GM19240 (cell line): Measurements from ENCODE around the gene CCDC57.

ENCODE experiments used
- DNase-seq: peaks from one replicate; pipeline ENCODE4 v3.0.0; 2011; ENCODE audit warnings: low spot score; ENCODE audit not compliant: insufficient read length

CCDC57 gene

DNA sequence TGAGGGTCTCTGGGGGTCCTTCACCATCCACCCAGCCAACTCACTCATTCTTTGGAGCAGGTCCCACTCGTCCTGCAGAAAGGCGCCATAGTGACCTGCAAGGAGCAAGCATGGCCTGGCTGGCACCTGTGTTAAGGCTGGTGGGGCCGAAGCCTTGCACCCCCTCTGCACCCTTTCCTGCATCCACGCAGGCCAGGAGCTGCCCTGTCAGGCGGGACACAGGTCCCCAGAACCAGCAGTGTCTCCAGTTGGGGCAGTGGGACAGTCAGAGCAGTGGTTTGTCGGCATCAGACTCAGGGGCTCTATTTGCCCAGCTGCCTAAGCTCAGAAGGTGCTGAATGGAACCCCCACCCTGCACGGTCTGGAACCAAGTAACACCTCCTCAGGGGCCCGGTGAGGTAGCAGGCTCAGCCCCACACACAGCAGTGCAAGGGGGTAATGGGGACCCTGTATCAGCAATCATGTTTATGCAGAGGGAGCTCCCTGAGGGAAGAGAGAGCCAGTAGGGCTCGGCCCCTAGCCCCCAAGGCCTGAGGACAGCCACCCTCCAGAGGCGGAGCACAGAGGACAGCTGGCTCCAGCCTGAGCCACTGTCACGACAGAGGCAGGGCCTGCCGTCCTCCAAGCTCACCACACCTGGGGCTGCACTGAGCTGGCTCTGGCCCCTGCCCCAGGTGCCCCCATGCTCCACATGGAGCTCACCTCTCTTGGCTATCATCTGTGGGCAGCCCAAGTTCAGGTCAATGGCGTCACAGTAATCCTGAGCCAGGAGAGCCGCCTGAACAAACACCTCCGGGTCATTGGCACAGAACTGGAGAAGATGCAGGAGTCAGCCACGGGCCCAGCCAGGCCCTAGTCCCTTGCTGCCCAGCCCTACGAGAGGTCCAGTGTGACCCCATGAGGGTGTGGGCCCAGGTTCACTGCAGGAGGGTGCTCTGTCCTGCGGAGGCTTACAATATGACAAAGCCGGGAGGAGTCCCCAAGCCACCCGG, 148.9 kb downstream of the CCDC57 start:
- DNase-seq: no peak

DNA sequence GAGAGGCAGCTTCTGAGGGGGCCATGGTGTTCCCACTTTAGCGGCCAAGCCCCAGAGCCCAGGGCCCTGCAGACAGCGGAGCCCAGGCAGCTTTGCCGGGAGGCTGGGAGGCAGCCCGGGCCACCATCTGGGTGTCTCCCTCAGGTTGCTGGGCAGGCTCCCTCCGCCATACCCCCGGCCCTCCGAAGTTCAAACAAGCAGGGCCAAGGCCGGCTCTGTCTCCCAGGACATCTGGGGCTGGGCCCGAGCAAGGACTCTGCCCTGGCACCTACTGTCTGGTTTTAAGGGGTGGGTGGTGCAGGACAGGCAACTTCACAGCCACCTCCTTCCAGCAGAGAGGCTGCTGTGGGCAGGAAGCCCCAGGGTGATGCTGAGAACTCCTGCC, 149.7 kb downstream of the CCDC57 start:
- DNase-seq: no peak

DNA sequence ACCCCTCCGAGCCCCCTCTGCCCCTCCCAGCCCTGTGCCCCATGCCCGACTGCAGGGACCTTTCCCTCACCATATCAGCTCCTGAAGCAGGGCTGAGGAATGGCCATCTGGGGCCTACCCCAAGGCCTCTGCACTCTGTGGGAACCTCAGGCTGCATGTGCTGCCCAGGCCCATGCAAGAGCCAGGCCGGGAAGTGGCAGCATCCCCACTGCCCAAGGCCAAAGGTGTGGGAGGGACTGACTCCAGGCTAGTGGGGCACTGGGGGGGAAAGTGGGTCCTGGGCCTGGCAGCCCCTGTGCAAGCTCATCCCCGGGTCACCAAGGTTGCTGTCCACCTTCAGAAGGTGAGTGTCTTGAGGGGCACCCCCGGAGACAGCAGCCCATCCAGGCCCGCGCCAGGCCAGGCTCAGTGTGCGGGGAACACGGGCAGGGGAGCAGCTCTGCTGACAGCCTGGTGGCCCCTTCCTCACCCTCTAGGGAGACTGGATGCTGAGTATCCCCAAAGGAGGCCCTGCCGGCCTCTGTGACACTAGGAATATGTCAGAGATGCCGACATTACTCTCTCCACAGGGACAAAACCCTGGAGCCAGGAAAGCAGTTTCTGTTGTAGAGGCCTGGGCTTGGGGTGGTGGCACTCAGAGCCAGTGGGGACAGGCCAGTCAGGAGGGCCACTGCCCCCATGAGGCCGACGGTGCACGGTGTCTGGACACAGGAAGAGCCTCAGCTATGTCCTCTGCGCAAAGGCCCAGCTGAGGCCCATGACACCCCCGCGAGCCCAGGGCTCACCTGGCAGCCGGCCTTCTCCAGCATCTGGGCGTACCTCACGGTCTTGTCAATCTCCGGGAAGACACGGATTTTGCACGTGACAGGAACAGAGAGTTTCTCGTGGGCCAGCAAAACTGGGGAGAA, 150.3 kb downstream of the CCDC57 start:
- no peak for DNase-seq

DNA sequence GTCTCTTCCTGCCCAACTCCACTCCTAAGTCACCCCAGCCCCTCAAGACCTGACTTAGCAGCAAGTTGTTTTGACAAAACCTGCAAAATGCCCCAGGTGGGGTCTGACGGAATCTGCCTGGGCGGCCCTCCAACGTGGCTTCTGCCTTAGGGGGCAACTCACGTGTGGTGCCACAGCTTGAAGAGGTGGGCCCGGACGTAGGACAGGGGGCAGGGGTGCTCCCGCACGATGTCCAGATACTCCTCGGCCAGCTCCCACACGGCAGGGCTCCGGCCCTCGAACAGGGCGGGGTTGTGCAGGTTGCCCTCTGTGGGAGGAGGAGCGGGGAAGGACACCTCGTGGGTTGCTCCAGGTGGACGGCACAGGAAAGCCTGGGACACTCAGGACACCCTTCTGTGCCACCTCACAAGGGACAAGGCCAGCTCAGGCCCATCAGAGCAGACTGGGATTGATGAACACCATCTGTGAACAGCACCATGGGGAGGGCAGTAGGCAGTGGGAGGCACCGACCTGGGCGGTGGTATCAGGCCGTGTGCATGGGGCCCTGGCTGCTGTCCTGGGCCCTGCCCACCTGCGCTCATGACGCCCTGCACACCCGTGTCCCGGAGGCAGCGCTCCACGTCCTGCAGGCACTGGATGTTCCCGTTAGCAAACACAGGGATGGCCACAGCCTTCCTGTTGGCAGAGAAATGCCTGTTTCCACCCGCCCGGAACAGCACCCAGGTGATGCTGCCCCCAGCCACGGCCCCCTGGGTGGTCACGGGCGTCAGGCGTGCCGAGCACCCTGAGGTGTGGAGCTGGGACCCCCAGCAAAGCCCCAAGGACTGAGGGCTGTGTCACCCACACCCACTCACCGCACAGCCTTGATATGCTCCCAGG, 151.4 kb downstream of the CCDC57 start:
- no peak for DNase-seq

GRCh38 chr17:82060614-82061013, 152.0 kb downstream of the CCDC57 start:
- DNase-seq: no peak

GRCh38 chr17:82060001-82060380, 152.7 kb downstream of the CCDC57 start:
- no peak for DNase-seq

DNA sequence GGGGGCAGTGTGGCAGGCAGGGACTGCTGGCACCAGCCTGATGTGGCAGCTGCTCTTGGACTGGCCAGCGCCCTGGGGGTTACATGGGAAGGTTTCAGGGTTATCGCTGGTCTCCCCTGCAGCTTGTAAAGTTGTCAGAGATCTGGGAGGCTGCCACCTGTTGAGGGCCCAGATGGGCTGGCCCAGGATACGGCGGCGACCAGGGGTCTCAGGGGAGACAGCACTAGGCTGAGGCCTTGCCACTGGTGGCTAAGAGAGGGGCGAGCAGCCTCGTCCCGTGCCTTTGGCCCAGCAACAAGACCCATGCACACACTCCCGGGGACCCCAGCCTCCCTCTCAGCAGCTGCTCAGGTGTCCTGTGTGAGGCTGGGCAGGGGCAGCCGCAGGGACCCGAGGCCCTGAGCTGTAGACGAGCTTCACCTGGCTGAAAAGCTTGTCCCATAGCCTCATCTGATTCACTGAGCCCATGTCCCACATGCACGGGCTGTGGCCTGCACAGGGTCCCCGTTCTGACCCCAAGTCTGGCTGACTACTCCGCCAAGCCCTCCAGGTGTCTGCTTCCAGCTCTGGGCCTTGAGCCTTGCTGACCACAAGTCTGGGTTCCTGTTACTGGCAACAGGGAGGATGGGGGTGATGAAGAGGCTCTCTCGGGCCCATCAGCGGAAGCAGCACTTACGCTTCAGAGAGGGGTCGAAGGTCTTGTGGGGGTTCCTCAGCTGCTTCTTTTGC, 153.2 kb downstream of the CCDC57 start:
- DNase-seq: no peak

GRCh38 chr17:82058855-82059249, 153.8 kb downstream of the CCDC57 start:
- no peak for DNase-seq

GRCh38 chr17:82058230-82058854, 154.3 kb downstream of the CCDC57 start:
- no peak for DNase-seq

DNA sequence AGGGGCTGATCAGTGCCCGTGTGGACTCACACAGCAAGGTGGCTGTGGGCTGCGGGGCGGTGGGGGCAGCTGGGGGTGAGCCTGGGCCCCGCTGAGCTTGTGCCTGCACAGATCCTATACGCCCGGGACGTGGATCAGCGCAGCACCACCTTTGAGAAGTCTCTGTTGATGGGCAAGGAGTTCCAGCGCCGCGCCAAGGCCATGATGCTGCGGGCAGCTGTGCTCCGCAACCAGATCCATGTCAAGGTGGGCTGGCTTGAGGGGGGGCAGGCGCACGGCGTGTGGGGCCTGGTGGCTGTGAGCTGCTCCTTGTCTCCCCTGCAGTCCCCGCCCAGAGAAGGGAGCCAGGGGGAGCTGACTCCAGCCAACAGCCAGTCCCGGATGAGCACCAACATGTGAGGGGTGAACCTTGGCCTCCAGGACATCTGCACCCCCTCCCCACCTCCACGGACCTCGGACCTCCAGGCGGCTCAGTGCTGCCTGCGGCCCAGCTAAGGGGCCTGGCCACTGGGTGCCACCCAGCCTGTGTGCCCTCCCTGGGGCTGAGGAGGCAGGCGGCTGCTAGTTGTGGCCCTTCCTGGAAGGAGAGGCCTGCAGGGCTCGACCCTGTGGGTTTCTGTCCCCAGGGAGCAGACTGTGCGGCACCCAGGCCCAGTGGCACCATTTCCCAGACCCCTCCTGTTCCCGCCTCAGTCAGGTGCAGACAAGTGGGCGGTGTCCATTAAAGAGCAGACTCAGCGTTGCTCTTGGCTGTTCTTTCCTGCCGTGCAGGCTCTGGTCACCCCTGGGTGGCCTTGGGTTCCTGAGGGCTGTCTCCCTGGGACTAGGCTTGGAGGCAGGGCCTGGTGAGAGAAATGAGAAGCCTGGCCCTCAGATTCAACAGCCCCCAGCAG, 155.7 kb downstream of the CCDC57 start:
- DNase-seq: no peak

GRCh38 chr17:82055965-82056728, 156.5 kb downstream of the CCDC57 start:
- DNase-seq: no peak

DNA sequence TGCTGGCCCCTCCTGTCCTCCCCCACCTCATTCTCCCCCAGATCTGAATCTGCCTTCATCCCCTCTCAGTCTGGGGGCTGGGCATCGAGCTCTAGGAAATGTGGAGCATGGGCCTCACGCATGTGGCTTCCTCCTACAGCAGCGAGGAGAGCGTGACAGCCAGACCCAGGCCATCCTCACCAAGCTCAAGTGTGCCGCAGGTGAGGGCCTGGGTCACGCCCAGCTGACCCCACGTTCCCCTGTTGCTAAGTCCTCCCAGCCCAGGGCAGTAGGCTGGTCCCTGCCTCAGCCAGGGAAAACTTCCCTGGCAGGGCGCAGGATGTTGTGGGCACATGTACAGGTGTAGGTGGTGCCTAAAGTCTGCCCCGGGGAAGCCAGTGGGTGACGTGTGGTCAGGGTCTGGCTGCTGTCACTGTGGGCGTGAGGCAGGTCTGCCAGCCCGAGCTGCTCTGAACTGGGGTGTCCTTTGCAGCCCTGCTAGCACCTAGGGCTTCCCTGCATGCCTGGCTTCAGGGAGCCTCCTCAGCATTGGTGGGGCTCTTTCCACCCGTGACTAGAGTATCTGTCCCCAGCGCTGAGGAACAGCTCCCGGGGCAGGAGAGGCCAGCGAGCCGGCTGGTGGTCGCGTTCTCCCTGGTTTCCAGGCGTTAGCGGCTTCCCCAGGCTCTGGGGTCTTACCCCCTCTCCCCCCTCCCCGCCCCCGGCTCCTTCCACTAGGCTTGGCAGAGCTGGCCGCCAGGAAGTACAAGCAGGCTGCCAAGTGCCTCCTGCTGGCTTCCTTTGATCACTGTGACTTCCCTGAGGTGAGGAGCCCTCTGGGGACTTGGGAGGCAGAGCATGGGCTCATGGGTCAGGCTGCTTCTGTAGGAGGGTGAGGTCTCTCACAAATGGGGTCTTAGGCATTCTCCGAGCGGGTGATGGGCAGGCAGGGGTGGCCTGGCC, 157.3 kb downstream of the CCDC57 start:
- no peak for DNase-seq

GRCh38 chr17:82054351-82055022, 158.2 kb downstream of the CCDC57 start:
- no peak for DNase-seq

DNA sequence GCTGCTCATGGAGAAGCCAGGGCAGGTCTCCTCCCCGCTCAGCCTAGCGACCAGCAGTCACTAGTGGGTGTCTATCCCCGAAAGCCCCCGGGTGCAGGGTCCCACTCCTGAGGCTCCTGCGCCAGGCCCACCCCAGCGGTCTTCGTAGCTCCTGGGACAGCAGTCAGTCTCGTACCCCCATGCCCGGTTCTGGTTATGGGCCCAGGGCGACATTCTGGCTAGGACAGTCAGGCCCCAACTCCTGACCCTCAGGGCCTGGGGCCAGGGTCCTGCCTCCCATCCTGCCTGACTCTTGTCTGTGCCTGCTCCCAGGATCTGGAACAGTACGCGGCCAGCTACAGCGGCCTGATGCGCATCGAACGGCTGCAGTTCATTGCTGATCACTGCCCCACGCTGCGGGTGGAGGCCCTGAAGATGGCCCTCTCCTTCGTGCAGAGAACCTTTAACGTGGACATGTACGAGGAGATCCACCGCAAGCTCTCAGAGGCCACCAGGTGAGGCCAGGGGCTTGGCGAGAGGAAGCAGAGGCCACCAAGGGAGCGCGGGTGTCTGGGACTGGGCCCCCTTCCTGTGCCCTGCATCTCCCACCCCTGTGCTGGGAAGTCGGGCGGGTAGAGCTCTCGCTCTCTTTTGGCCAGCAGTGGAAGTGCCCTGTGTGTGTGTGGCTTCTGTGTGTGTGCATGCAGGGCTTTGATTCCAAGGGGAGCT, 158.9 kb downstream of the CCDC57 start:
- no peak for DNase-seq

GRCh38 chr17:82053130-82053529, 159.5 kb downstream of the CCDC57 start:
- DNase-seq: no peak

GRCh38 chr17:82052638-82053059, 160.0 kb downstream of the CCDC57 start:
- DNase-seq: no peak
